GM18858 (cell line): ENCODE measurements around the gene PIK3R4.

Experiments used
- ATAC-seq: cut with Tn5 transposase; IDR thresholded peaks from one replicate; pipeline ENCODE4 v1.9.1; 2021; ENCODE audit not compliant: unreplicated experiment

The PIK3R4 gene

DNA sequence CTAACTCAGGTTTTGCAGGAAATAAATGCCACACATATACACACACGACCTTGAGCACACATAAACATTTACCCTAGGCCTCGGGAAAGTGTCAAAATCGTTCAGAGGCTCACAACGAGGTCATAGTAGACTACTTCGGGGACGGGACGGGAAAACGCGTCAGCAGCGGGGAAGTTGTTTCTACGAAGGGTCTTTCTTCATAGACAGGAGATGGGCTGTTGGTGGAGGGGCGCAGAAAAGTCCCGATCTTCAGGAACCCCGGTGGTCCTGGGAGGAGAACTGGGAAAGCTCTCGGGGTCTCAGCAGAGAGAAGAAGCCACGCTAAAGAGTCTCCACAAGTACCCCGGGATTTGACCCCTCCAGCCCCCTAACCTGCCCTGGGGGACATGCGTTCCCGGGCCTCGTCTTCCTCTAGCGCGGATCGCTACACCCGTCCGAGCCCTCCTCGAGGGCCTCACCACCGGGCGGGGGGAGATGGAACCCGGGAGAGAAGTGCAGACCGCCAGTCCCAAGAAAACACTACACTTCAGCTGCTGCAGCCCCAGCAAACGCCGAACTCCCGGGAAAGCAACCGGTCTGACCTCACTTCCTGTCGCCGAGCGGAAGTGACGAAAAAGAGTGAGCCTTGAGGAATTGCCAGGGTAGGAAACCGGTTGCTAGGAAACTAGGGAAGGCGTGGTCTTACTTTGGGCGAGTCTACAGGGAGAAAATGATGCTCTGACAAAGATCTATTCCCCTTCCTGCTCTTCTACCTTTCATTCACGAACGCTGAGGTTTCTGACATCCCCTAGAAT lies at the start of gene PIK3R4:
Gene PIK3R4, minus strand, starts transcription at position 584 of the 794 bp plus-strand sequence. CDS start 1,611 bp downstream, outside the sequence.
- peak; percentile 95 for ATAC-seq

GRCh38 chr3:130795396-130795795 lies 48.8 kb upstream of the PIK3R4 start:
- no peak for ATAC-seq

GRCh38 chr3:130792246-130792645 lies 45.6 kb upstream of the PIK3R4 start:
- no peak for ATAC-seq

DNA sequence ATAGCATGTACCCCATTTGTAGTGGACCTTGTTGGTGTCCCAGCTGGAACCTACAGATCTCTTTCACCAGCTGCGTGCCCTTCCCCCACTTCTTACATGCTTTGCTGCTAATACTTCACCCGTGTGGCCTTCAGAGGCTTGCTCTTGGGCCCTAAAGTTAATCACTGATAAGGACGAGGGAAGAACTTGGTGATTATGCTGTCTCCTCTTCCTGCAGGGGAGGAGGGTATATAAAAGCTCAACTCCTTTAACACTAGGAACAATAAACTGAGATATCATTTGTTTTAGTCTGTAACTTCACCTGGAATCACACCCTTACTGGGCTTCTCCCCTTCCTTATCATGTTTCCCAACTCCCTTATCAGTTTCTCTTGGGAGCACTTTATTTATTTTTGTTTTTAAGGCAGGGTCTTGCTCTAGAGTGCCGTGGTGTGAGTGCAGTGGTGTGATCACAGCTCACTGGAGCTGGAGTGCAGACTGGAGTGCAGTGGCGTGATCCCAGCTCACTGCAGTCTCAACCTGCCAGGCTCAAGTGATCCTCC lies 43.2 kb upstream of the PIK3R4 start:
- no peak for ATAC-seq

GRCh38 chr3:130787422-130788068 lies 40.9 kb upstream of the PIK3R4 start:
- no peak for ATAC-seq

DNA sequence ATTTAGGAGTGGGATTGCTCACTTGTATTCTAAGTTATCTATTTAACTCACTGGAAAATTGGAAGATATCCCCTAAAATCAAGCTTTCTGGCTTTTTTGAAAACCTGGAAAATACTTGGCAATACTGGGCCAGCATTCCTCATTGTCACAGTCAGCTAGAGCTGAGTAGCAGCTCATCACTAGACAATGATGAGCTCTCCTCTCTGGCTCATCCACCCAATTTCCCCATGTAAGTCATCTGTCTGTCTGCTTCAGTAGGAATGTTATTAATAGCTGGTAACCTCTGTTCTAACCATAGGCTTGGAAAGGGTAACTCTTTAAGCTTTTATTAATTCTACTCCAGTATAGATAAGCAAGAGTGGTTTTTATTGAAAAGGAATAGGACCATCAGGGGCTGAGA lies 39.7 kb upstream of the PIK3R4 start:
- no peak for ATAC-seq

- no peak for ATAC-seq
Measured at GRCh38 chr3:130783629-130784028, 37.0 kb upstream of the PIK3R4 start.

GRCh38 chr3:130779486-130779885 lies 32.9 kb upstream of the PIK3R4 start:
- no peak for ATAC-seq

DNA sequence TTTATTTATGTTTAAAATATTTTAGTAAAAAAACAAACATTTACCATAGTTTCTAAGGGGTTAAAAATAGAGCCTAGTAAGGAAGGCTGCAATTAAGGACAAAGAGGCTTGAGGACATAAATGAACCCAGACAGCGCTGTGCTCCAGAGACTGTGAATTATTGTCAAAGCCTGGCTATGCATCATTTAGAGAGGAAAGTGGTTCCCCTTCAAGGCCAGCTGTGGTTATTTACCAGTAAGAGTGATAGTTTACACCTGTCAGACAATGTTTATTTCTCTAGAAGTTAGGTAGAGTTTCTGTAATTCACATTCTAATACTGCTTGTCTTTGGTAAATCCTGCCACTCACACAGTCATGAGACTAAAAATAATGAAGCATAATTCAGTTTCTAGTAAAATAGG lies 32.4 kb upstream of the PIK3R4 start:
- peak; percentile 84 for ATAC-seq

DNA sequence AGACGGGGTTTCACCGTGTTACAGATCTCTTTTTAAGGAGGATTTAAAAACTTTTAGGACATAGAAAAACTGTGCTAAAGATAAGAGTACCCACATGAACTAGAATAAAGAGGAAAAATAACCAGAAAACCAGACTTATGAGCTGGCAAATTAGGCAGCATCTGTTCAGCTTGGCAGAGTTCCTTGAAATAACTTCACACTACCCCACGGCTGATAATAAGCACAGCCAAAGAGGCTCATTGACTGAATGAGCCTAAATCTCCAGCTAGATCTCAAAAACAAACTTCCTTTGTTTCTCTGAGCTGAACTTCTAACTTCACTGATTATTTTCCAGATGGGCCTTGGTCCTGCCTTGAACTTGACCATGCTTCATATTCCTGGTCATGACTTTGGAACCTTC lies 26.7 kb upstream of the PIK3R4 start:
- no peak for ATAC-seq

GRCh38 chr3:130772129-130772528 lies 25.5 kb upstream of the PIK3R4 start:
- no peak for ATAC-seq

DNA sequence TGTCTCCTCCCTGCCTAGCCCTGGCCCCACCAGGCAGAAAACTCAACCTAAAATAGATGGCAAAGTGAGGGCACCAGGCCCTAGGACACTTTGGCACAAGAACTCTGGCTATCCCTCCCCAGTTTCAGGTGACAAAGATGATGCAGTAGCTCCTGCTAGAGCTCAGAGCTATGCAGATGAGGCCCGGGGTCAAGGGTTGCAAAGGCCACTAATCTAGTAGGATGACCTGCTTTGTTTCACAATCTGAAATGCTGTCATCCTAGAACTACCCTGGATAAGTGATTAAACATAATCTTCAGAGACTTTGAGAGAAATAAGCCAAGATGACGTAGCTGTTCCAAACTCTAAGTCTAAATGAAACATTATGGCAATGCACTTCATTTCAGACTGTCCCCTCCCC lies 24.0 kb upstream of the PIK3R4 start:
- ATAC-seq = no peak

DNA sequence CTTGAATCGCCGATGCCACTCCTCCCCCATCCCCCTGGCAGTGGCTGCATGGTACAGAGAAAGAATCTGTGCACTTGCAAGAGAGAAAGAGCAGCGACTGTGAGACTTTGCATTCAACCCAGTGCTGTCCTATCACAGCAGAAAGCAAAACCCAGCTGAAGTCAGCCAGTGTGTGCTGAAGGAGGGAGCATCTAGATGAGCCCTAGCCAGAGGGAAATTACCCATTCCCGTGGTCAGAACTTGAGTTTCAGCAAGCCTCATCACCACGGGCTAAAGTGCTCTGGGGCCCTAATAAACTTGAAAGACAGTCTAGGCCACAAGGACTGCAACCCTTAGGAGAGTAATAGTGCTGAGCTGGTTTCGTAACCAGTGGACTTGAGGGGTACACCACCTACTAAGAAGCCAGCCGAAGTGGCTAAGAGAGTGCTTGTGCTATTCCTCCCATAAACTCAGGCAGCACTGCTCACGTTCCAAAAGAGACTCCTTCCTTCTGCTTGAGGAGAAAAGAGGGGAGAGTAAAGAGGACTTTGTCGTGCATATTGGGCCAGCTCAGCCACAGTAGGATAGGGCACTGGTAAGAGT lies 15.2 kb upstream of the PIK3R4 start:
- ATAC-seq = no peak

DNA sequence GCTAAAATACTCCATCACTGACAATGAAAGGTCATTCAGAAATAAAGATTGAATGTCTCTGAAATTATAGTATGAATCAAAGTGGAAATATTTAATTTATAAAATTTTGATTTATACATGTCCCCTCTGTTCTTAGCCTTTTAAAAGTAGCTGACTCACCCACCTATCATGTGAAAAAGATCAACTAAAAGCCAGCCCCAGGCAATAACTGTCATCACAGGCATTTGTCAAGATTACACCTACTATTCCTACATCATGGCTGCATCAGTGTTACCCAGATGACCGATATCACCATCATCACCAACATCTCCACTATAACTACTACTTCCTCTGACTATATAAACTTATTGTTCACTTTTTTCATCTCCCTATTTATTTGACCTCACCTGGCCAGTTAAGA lies 14.3 kb upstream of the PIK3R4 start:
- no peak for ATAC-seq

DNA sequence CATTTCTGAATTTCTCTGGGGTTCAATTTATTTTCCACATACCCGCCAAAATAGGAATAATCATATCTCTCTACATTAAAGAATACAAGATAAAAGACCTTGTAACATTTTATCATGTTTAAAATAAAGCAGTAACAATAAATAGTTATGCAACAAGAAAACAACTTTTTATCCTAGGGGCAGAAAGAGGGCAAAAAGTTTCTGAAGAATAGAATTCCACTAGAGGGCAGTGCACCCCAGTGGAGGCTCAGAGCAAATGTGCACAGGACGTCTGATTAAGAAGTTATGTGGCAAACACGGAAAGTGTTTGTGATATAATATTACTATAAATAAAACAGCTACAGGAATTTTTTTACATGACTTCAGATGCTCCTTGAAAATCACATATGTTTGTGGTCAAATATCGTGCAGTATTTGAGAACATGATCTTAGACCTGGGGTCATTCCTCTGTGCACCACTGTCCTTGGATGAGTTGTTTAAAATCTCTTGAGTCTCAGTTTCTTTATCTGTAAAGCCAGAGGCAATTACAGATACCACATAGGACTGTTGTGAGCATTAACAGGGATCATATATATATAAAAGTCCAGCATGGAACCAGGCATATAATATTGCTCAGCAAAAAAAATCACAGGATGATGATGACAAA lies 13.2 kb upstream of the PIK3R4 start:
- no peak for ATAC-seq

DNA sequence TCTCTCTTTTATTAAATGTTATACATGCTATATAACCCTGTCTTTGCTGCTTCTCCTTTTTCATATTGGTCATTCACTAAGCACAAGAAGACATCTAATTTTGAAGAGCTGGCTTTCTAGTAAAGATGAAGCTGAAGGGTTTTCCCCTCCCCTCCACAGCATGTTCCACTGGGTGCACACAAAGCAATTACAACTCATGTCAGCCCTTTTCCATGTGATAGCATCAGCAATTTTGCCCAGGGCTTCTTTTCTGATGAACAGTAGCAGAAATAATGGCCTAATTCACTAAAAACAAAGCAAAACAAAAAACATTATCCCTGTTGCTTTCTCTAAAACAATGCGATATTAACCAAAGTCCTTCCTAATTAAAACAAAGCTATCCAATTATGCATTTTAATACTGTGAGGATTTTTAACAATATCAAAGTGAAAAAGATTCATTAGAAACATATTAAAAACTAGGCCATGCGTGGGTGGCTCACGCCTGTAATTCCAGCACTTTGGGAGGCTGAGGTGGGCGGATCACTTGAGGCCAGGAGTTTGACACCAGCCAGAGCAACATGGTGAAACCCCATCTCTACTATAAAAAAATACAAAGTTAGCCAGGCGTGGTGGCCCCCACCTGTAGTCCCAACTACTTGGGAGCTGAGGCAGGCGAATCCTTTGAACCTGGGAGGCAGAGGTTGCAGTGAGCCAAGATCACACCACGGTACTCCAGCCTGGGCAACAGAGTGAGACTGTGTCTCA lies 12.2 kb upstream of the PIK3R4 start:
- peak; percentile 72 for ATAC-seq

- no peak for ATAC-seq
Measured at GRCh38 chr3:130757611-130758150, 11.1 kb upstream of the PIK3R4 start.

- ATAC-seq = no peak
Measured at GRCh38 chr3:130755666-130756065, 9.0 kb upstream of the PIK3R4 start.

DNA sequence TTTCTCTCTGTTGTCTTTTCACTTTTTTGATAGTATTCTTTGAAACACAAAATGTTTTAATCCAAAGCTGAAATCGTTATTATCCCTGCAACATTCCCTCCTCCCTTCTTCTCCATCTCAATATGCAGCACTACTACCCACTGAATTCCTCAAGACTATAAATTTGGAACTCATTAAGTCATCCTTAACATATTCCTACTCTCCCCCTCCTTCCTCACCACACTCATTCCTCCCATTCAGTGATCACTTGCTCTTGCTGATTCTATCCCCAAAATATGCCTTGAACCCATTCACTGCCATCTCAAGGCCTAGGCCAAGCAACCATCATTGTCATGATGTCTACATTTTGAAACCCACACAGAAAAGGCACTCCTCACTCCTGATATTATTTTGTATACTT lies 2.4 kb upstream of the PIK3R4 start:
- no peak for ATAC-seq

DNA sequence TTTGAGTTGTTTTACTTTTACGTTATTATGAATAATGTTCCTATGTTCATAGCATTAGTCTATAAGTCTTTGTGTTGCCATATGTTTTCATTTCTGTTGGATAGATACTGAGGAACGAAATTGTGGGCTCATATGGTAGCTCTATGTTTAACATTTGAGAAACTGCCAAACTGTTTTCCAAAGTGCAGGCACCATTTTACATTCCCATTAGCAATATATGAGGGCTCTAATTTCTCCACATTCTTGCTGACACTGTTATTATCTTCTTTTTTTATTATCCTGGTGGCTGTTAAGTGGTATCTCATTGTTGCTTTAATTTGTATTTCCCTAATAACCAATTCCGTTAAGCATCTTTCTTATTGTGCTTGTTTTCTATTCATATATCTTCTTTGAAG lies 1.8 kb upstream of the PIK3R4 start:
- no peak for ATAC-seq
